SK-N-SH treated with all-trans-retinoic acid at 6 μM for 48 hours (cell line): ENCODE measurements around the gene MEGF9.

Experiments used
- ATAC-seq: fragments of 200-7000 bp; cut with Tn5 transposase; 3 replicates; pipeline ENCODE4 v1.9.1; 2020; ENCODE audit warnings: mild to moderate bottlenecking, moderate library complexity
- ARNTL ChIP-seq: fragments of 450-650 bp; formaldehyde crosslinking; IDR thresholded peaks from 2 replicates; pipeline ENCODE4 v1.5.0; 2020; ENCODE audit warnings: low read depth, mild to moderate bottlenecking, moderate library complexity, borderline replicate concordance
- BACH2 ChIP-seq: fragments of 250-450 bp; sonication (Bioruptor Pico); IDR thresholded peaks from 2 replicates; pipeline ENCODE4 v1.9.0; 2021; ENCODE audit warnings: mild to moderate bottlenecking, borderline replicate concordance
- CREB5 ChIP-seq: fragments of 250-450 bp; sonication (Bioruptor Pico); IDR thresholded peaks from 2 replicates; pipeline ENCODE4 v1.5.1; 2020; ENCODE audit warnings: low read depth, mild to moderate bottlenecking, moderate library complexity
- CSRNP3 ChIP-seq: fragments of 250-450 bp; sonication (Bioruptor Pico); IDR thresholded peaks from 2 replicates; pipeline ENCODE4 v1.5.1; 2021; ENCODE audit warnings: mild to moderate bottlenecking, moderate library complexity
- ESRRG ChIP-seq: fragments of 250-450 bp; sonication (Bioruptor Pico); IDR thresholded peaks from 2 replicates; pipeline ENCODE4 v1.6.1; 2021; ENCODE audit warnings: mild to moderate bottlenecking
- GLIS3 ChIP-seq: fragments of 250-450 bp; sonication (Bioruptor Pico); IDR thresholded peaks from 2 replicates; pipeline ENCODE4 v1.5.0; 2020; ENCODE audit warnings: mild to moderate bottlenecking, moderate library complexity
- ISL1 ChIP-seq: fragments of 250-450 bp; sonication (Bioruptor Pico); IDR thresholded peaks from 2 replicates; pipeline ENCODE4 v2.1.2; 2022; ENCODE audit warnings: mild to moderate bottlenecking, moderate library complexity
- OSR1 ChIP-seq: fragments of 250-450 bp; sonication (Bioruptor Pico); IDR thresholded peaks from 2 replicates; pipeline ENCODE4 v1.8.0; 2022; ENCODE audit warnings: moderate library complexity, mild to moderate bottlenecking, inconsistent platforms
- PATZ1 ChIP-seq: fragments of 250-450 bp; sonication (Bioruptor Pico); IDR thresholded peaks from 2 replicates; pipeline ENCODE4 v1.8.0; 2020; ENCODE audit warnings: mild to moderate bottlenecking, moderate library complexity, borderline replicate concordance
- POU6F1 ChIP-seq: fragments of 250-450 bp; sonication (Bioruptor Pico); IDR thresholded peaks from 2 replicates; pipeline ENCODE4 v1.8.0; 2021; ENCODE audit warnings: low read depth, mild to moderate bottlenecking, moderate library complexity, borderline replicate concordance
- PPARA ChIP-seq: fragments of 250-450 bp; sonication (Bioruptor Pico); IDR thresholded peaks from 2 replicates; pipeline ENCODE4 v1.5.0; 2020; ENCODE audit warnings: mild to moderate bottlenecking, borderline replicate concordance
- SNAI2 ChIP-seq: fragments of 250-450 bp; sonication (Bioruptor Pico); IDR thresholded peaks from 2 replicates; pipeline ENCODE4 v1.5.0; 2020; ENCODE audit warnings: mild to moderate bottlenecking, moderate library complexity
- TCF4 ChIP-seq: fragments of 250-450 bp; sonication (Bioruptor Pico); IDR thresholded peaks from 2 replicates; pipeline ENCODE4 v1.8.0; 2021; ENCODE audit warnings: mild to moderate bottlenecking, moderate library complexity, borderline replicate concordance
- TOX ChIP-seq: fragments of 250-450 bp; sonication (Bioruptor Pico); IDR thresholded peaks from 2 replicates; pipeline ENCODE4 v1.8.0; 2021; ENCODE audit warnings: mild to moderate bottlenecking, moderate library complexity, borderline replicate concordance
- TSHZ2 ChIP-seq: fragments of 250-450 bp; sonication (Bioruptor Pico); IDR thresholded peaks from 2 replicates; pipeline ENCODE4 v1.5.0; 2020; ENCODE audit warnings: mild to moderate bottlenecking, moderate library complexity
- ZC3H10 ChIP-seq: fragments of 250-450 bp; sonication (Bioruptor Pico); IDR thresholded peaks from 2 replicates; pipeline ENCODE4 v1.5.1; 2021; ENCODE audit warnings: mild to moderate bottlenecking, moderate library complexity
- ZFP30 ChIP-seq: fragments of 450-650 bp; formaldehyde crosslinking; IDR thresholded peaks from 2 replicates; pipeline ENCODE4 v1.5.0; 2022; ENCODE audit warnings: mild to moderate bottlenecking, moderate library complexity
- ZNF565 ChIP-seq: fragments of 450-650 bp; formaldehyde crosslinking; conservative IDR thresholded peaks from 2 replicates; pipeline ENCODE4 v1.5.0; 2020; ENCODE audit warnings: low read depth, mild to moderate bottlenecking, moderate library complexity
- ZNF70 ChIP-seq: fragments of 450-650 bp; formaldehyde crosslinking; IDR thresholded peaks from 2 replicates; pipeline ENCODE4 v1.5.0; 2020; ENCODE audit warnings: mild to moderate bottlenecking, moderate library complexity
- ZNF8 ChIP-seq: fragments of 450-650 bp; formaldehyde crosslinking; IDR thresholded peaks from 2 replicates; pipeline ENCODE4 v1.5.0; 2020; ENCODE audit warnings: mild to moderate bottlenecking, moderate library complexity

Gene MEGF9

GRCh38 chr9:120557205-120557604 is 157.1 kb downstream of the MEGF9 start:
- no peak for TF ChIP-seq BACH2 (CRISPR knock-in tag)
- TF ChIP-seq CREB5 (CRISPR knock-in tag) = no peak
- TF ChIP-seq GLIS3 (CRISPR knock-in tag) = no peak
- no peak for TF ChIP-seq POU6F1
- ATAC-seq = no peak

- TF ChIP-seq ARNTL (CRISPR knock-in tag) (no peak), ZFP30 (CRISPR knock-in tag) (no peak), PPARA (CRISPR knock-in tag) (no peak), ISL1 (CRISPR knock-in tag) (no peak), ESRRG (CRISPR knock-in tag) (no peak), CREB5 (CRISPR knock-in tag) (no peak), BACH2 (CRISPR knock-in tag) (no peak), OSR1 (CRISPR knock-in tag) (no peak), ZC3H10 (CRISPR knock-in tag) (no peak), CSRNP3 (CRISPR knock-in tag) (no peak), TSHZ2 (CRISPR knock-in tag) (no peak), PATZ1 (no peak), ZNF70 (CRISPR knock-in tag) (no peak), TOX (CRISPR knock-in tag) (no peak), SNAI2 (CRISPR knock-in tag) (no peak), ZNF565 (no peak), TCF4 (CRISPR knock-in tag) (no peak), ZNF8 (CRISPR knock-in tag) (no peak), POU6F1 (no peak)
- no peak for ATAC-seq
Observed at GRCh38 chr9:120556775-120557174, 157.5 kb downstream of the MEGF9 start.
